H1 (cell line): ENCODE results near the gene PPIH.

Experiments
- CREB1 ChIP-seq: IDR thresholded peaks from 2 replicates; pipeline ENCODE4 v1.6.1; 2012; ENCODE audit warnings: inconsistent platforms
- EP300 ChIP-seq, 2 experiments: IDR thresholded peaks; 1 replicate in 1 of 2; 2 replicates in 1 of 2; pipeline ENCODE4 v1.6.1; 2011 to 2012; ENCODE audit warnings: low read depth in 2 of 2, low read length in 2 of 2, mild to moderate bottlenecking in 2 of 2, borderline replicate concordance in 1 of 2, inconsistent platforms in 1 of 2, moderate library complexity in 1 of 2
- EZH2 ChIP-seq: fragments of 200-600 bp; sonication (generic); IDR thresholded peaks from 2 replicates; pipeline ENCODE4 v1.7.1; 2012; ENCODE audit warnings: low read depth, mild to moderate bottlenecking, moderate library complexity, low read length, inconsistent platforms; ENCODE audit not compliant: severe bottlenecking
- POU5F1 ChIP-seq: IDR thresholded peaks from 2 replicates; pipeline ENCODE4 v1.6.1; 2011; ENCODE audit warnings: low read depth, mild to moderate bottlenecking, low read length, moderate library complexity
- SP1 ChIP-seq: IDR thresholded peaks from 2 replicates; pipeline ENCODE4 v1.6.1; 2011; ENCODE audit warnings: low read depth, low read length
- SUZ12 ChIP-seq: fragments of 200-600 bp; sonication (generic); IDR thresholded peaks from 2 replicates; pipeline ENCODE4 v1.6.1; 2012; ENCODE audit warnings: mild to moderate bottlenecking, inconsistent platforms, low read length, moderate library complexity, mixed read lengths
- TAF1 ChIP-seq: IDR thresholded peaks from 2 replicates; pipeline ENCODE4 v1.6.1; 2011; ENCODE audit warnings: mild to moderate bottlenecking, low read depth, low read length
- TBP ChIP-seq: IDR thresholded peaks from 2 replicates; pipeline ENCODE4 v1.6.1; 2011; ENCODE audit warnings: low read depth, low read length, improper control_type of control experiment
- TF ChIP-seq, protein P1 (sequence below), 3 experiments: IDR thresholded peaks; 1 replicate in 2 of 3; 2 replicates in 1 of 3; pipeline versions ENCODE4 v1.5.1 to v1.6.1; 2011; ENCODE audit warnings: low read length in 3 of 3, mild to moderate bottlenecking in 3 of 3, inconsistent platforms in 2 of 3, low read depth in 1 of 3, moderate library complexity in 1 of 3; ENCODE audit not compliant: insufficient read depth in 1 of 3; ENCODE audit errors: control extremely low read depth in 1 of 3

DNA sequence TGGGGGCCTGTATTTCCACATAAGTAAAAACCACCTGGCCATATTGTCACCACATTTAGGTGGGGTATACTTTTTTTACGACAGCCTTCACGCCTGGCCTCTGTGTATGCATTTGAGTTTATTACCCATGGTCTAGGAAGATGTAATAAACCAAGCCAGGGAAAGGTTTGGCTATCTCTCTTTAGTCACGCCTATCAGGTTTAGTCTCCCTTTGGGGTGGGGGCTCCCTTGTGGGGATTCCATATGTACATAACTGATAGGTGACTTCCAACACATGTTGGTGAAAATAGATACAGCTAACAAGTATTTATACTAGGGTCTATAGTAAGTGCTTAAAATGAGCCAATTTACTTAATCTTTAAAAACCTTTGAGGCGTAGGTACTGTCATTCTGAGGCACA, 28.2 kb downstream of the PPIH start:
- TF ChIP-seq EZH2, result no peak
- no peak for TF ChIP-seq SP1
- no peak for TF ChIP-seq SUZ12
- TF ChIP-seq, protein P1, sequence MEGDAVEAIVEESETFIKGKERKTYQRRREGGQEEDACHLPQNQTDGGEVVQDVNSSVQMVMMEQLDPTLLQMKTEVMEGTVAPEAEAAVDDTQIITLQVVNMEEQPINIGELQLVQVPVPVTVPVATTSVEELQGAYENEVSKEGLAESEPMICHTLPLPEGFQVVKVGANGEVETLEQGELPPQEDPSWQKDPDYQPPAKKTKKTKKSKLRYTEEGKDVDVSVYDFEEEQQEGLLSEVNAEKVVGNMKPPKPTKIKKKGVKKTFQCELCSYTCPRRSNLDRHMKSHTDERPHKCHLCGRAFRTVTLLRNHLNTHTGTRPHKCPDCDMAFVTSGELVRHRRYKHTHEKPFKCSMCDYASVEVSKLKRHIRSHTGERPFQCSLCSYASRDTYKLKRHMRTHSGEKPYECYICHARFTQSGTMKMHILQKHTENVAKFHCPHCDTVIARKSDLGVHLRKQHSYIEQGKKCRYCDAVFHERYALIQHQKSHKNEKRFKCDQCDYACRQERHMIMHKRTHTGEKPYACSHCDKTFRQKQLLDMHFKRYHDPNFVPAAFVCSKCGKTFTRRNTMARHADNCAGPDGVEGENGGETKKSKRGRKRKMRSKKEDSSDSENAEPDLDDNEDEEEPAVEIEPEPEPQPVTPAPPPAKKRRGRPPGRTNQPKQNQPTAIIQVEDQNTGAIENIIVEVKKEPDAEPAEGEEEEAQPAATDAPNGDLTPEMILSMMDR (IDR thresholded peaks at IDR 0.05; ENCODE audit: control extremely low read depth in 1 of 3, insufficient read depth in 1 of 3, low read depth in 1 of 3, low read length in 3 of 3), result no peak
- TF ChIP-seq EP300 (IDR thresholded peaks at IDR 0.05; ENCODE audit: borderline replicate concordance in 1 of 2, low read depth in 2 of 2, low read length in 2 of 2), result no peak
- TF ChIP-seq TAF1, result no peak
- no peak for TF ChIP-seq TBP
- TF ChIP-seq POU5F1, result no peak
- no peak for TF ChIP-seq CREB1
